HL-60 (cell line): ENCODE results near the gene DPY19L1.

Experiments used
- GABPA ChIP-seq: IDR thresholded peaks from 2 replicates; pipeline ENCODE4 v1.6.1; 2012; ENCODE audit warnings: low read depth
- POLR2AphosphoS5 ChIP-seq: IDR thresholded peaks from 2 replicates; pipeline ENCODE4 v1.6.1; 2012; ENCODE audit warnings: low read depth
- SPI1 ChIP-seq: IDR thresholded peaks from 2 replicates; pipeline ENCODE4 v1.6.1; 2012; ENCODE audit warnings: low read depth, mild to moderate bottlenecking, borderline replicate concordance
- TF ChIP-seq, protein P1 (sequence below): IDR thresholded peaks from one replicate; pipeline ENCODE4 v1.5.1; 2011; ENCODE audit warnings: low read length, control low read depth, inconsistent platforms; ENCODE audit not compliant: insufficient read depth
- TF ChIP-seq, protein P2 (sequence below): IDR thresholded peaks from 2 replicates; pipeline ENCODE4 v1.6.1; 2012; ENCODE audit warnings: low read depth; ENCODE audit not compliant: insufficient replicate concordance

DNA sequence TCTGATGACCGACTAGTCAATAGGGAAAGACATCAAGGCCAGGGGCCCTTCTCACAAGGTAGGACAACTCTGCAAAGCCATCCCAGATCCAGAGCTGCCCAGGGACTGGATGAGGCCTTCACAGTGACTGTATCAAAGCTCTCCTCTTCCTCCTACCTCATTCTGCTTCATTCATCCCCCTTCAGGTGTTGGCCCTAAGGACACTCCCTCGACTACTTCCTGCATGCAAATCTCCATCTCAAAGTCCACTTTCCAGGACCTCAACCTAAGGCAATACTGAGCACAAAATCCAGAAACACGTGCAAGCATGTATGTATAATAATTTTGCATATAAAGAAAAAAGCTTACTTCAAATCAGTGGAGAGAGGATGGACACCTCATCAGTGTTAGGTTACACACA, 25.1 kb downstream of the DPY19L1 start:
- TF ChIP-seq, protein P1, sequence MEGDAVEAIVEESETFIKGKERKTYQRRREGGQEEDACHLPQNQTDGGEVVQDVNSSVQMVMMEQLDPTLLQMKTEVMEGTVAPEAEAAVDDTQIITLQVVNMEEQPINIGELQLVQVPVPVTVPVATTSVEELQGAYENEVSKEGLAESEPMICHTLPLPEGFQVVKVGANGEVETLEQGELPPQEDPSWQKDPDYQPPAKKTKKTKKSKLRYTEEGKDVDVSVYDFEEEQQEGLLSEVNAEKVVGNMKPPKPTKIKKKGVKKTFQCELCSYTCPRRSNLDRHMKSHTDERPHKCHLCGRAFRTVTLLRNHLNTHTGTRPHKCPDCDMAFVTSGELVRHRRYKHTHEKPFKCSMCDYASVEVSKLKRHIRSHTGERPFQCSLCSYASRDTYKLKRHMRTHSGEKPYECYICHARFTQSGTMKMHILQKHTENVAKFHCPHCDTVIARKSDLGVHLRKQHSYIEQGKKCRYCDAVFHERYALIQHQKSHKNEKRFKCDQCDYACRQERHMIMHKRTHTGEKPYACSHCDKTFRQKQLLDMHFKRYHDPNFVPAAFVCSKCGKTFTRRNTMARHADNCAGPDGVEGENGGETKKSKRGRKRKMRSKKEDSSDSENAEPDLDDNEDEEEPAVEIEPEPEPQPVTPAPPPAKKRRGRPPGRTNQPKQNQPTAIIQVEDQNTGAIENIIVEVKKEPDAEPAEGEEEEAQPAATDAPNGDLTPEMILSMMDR, result no peak
- TF ChIP-seq, protein P2, sequence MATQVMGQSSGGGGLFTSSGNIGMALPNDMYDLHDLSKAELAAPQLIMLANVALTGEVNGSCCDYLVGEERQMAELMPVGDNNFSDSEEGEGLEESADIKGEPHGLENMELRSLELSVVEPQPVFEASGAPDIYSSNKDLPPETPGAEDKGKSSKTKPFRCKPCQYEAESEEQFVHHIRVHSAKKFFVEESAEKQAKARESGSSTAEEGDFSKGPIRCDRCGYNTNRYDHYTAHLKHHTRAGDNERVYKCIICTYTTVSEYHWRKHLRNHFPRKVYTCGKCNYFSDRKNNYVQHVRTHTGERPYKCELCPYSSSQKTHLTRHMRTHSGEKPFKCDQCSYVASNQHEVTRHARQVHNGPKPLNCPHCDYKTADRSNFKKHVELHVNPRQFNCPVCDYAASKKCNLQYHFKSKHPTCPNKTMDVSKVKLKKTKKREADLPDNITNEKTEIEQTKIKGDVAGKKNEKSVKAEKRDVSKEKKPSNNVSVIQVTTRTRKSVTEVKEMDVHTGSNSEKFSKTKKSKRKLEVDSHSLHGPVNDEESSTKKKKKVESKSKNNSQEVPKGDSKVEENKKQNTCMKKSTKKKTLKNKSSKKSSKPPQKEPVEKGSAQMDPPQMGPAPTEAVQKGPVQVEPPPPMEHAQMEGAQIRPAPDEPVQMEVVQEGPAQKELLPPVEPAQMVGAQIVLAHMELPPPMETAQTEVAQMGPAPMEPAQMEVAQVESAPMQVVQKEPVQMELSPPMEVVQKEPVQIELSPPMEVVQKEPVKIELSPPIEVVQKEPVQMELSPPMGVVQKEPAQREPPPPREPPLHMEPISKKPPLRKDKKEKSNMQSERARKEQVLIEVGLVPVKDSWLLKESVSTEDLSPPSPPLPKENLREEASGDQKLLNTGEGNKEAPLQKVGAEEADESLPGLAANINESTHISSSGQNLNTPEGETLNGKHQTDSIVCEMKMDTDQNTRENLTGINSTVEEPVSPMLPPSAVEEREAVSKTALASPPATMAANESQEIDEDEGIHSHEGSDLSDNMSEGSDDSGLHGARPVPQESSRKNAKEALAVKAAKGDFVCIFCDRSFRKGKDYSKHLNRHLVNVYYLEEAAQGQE, result no peak
- TF ChIP-seq POLR2AphosphoS5 (no peak), GABPA (no peak), SPI1 (no peak)
